Left lung (tissue), 10 donors: ENCODE results near the gene FHIT. TPM values are rescaled to one million over a fixed set of nuclear protein-coding genes. Genes with fewer than 3 reads are reported as not detected.

Experiments used
- ATAC-seq: fragments of 200-7000 bp; cut with Tn5 transposase; one replicate; pipeline ENCODE4 v1.9.1; 2020; ENCODE audit warnings: moderate library complexity
- DNase-seq, 4 donors: peaks; one replicate each; pipeline ENCODE4 v3.0.0-alpha.2; 2013 to 2020
- H3K27ac ChIP-seq, 2 donors: fragments of 200-600 bp; sonication (generic) in 1 of 2; one replicate each; pipeline versions ENCODE4 v1.5.0 to v1.8.0; 2020 to 2021
- H3K27me3 ChIP-seq, 2 donors: fragments of 200-600 bp; sonication (generic) in 1 of 2; one replicate each; pipeline versions ENCODE4 v1.5.0 to v1.8.0; 2020 to 2021
- H3K36me3 ChIP-seq, 2 donors: fragments of 200-600 bp; sonication (generic) in 1 of 2; one replicate each; pipeline versions ENCODE4 v1.5.0 to v1.8.0; 2020 to 2021
- H3K4me1 ChIP-seq, 2 donors: fragments of 200-600 bp; one replicate each; pipeline ENCODE4 v1.8.0; 2021
- H3K4me3 ChIP-seq, 2 donors: fragments of 200-600 bp; sonication (generic) in 1 of 2; one replicate each; pipeline versions ENCODE4 v1.5.0 to v1.8.0; 2020 to 2021; ENCODE audit warnings: mild to moderate bottlenecking in 1 of 2
- H3K9me3 ChIP-seq, 2 donors: fragments of 200-600 bp; sonication (generic) in 1 of 2; one replicate each; pipeline versions ENCODE4 v1.5.0 to v1.8.0; 2020 to 2021
- CTCF ChIP-seq, 2 donors: fragments of 200-600 bp; sonication (generic) in 1 of 2; IDR thresholded peaks; one replicate each; pipeline versions ENCODE4 v1.5.0 to v1.8.0; 2021; ENCODE audit warnings: antibody characterized with exemption in 2 of 2
- intact Hi-C, 2 donors: fragments of 100-400 bp; cut with DNase I; formaldehyde crosslinking; loops; one replicate each; pipeline versions ENCODE4 v1.11.2 to v1.14.2; 2022
- polyA plus RNA-seq, 6 donors: library from polyadenylated mRNA; unstranded; fragments of 120-200 nt; gene quantifications; one replicate each; pipeline ENCODE4 v1.2.1, GENCODE V29; 2013; ENCODE audit not compliant: insufficient read length in 6 of 6
- total RNA-seq, 2 donors: library from RNA; stranded (reverse); fragmentation: NEBNext Ultra II Directional; extraction: Animal tissue kit (Norgen Biotek cat#: 25700); gene quantifications; one replicate each; pipeline ENCODE4 v1.2.1, GENCODE V29; 2021
- donor health status: DM: no; HTN: yes; CAD: no.
- donor health status: DM: no; HTN: no; CAD: no.

FHIT gene
- total and polyA plus RNA-seq, 8 donors = 8.5 to 16.3 (median 9.7) TPM

- Histone ChIP-seq H3K27me3 (no peaks in the 10 kb centered on the region), H3K4me3 (no peak overlapping the region), H3K9me3 (no peaks in the 10 kb centered on the region), H3K4me1 (no peaks in the 10 kb centered on the region), H3K36me3 (no peaks in the 10 kb centered on the region), H3K27ac (no peak overlapping the region)
- TF ChIP-seq CTCF (IDR thresholded peaks at IDR 0.05) = no peak
- no peak for DNase-seq
- intact Hi-C loops = no loop called here
- ATAC-seq = no peak
These were observed 1103.9 kb downstream of the FHIT start for GRCh38 chr3:60147249-60147950.

GRCh38 chr3:60146121-60146520 lies 1105.1 kb downstream of the FHIT start:
- Histone ChIP-seq H3K27ac (no peak overlapping the region), H3K4me1 (no peaks in the 10 kb centered on the region), H3K9me3 (no peaks in the 10 kb centered on the region), H3K4me3 (no peak overlapping the region), H3K36me3 (no peaks in the 10 kb centered on the region), H3K27me3 (no peaks in the 10 kb centered on the region)
- no peak for TF ChIP-seq CTCF (IDR thresholded peaks at IDR 0.05)
- no peak for DNase-seq
- ATAC-seq = no peak
- intact Hi-C loops = no loop called here

- no peak for ATAC-seq
- intact Hi-C loops = no loop called here
These were observed 1107.2 kb downstream of the FHIT start for GRCh38 chr3:60144071-60144470.

GRCh38 chr3:60142009-60142408 lies 1109.2 kb downstream of the FHIT start:
- no peaks in the 10 kb centered on the region for H3K36me3 ChIP-seq
- H3K9me3 ChIP-seq = no peaks in the 10 kb centered on the region
- no peak for TF ChIP-seq CTCF (IDR thresholded peaks at IDR 0.05)
- intact Hi-C loops = no loop called here
- DNase-seq = peak in 2 of 4 donors; percentile 64 to 77
- H3K4me1 ChIP-seq = no peaks in the 10 kb centered on the region
- H3K4me3 ChIP-seq = no peak overlapping the region
- no peak overlapping the region for H3K27ac ChIP-seq
- no peaks in the 10 kb centered on the region for H3K27me3 ChIP-seq
- no peak for ATAC-seq

More at GRCh38 chr3:60144071-60144470, 1107.2 kb downstream of the FHIT start:
- H3K36me3 ChIP-seq = no peaks in the 10 kb centered on the region
- DNase-seq = no peak
- no peaks in the 10 kb centered on the region for H3K9me3 ChIP-seq
- H3K27ac ChIP-seq = no peak overlapping the region
- H3K4me1 ChIP-seq = no peaks in the 10 kb centered on the region
- no peak overlapping the region for H3K4me3 ChIP-seq
- TF ChIP-seq CTCF (IDR thresholded peaks at IDR 0.05) = no peak
- H3K27me3 ChIP-seq = no peaks in the 10 kb centered on the region

GRCh38 chr3:60140160-60140559 lies 1111.1 kb downstream of the FHIT start:
- H3K4me3 ChIP-seq = no peak overlapping the region
- ATAC-seq (no peak), DNase-seq (no peak)
- H3K4me1 ChIP-seq = no peaks in the 10 kb centered on the region
- no peaks in the 10 kb centered on the region for H3K36me3 ChIP-seq
- no peaks in the 10 kb centered on the region for H3K9me3 ChIP-seq
- TF ChIP-seq CTCF (IDR thresholded peaks at IDR 0.05) = no peak
- H3K27me3 ChIP-seq = no peaks in the 10 kb centered on the region
- intact Hi-C loops = no loop called here
- no peak overlapping the region for H3K27ac ChIP-seq
